Measurements from ENCODE around the gene PHF12.

DNA sequence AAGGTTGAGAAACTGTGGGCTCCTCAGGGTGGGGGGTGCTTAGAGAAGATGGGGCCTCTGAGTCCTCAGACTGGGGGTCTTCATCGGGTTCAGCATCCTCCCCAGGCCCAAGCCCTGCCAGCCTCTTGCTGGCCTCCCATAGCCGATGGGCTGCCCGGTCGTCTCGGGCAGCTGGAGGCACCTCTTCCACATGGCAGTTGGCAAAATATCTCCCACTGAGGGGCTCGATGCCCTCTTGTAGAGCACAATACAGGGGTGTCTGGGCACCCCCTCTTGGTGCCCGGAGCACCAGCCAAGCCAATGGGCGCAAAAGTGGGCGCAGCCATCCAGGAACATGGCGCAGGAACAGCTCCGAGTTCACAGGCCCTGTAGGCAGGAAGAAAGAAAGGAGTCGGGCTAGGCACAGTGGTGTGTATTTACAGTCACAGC lies 52.8 kb downstream of the PHF12 start:
- TF ChIP-seq YY1 (IDR thresholded peaks at IDR 0.05; ENCODE audit: insufficient read depth, insufficient read length) (no peak), ZNF274 (IDR thresholded peaks at IDR 0.05; ENCODE audit: low read depth, low read length) (no peak)
